ENCODE results near the gene AHNAK2.
A peak's percentile ranks its signal among the peaks of the same experiment; 100 is the strongest.

DNA sequence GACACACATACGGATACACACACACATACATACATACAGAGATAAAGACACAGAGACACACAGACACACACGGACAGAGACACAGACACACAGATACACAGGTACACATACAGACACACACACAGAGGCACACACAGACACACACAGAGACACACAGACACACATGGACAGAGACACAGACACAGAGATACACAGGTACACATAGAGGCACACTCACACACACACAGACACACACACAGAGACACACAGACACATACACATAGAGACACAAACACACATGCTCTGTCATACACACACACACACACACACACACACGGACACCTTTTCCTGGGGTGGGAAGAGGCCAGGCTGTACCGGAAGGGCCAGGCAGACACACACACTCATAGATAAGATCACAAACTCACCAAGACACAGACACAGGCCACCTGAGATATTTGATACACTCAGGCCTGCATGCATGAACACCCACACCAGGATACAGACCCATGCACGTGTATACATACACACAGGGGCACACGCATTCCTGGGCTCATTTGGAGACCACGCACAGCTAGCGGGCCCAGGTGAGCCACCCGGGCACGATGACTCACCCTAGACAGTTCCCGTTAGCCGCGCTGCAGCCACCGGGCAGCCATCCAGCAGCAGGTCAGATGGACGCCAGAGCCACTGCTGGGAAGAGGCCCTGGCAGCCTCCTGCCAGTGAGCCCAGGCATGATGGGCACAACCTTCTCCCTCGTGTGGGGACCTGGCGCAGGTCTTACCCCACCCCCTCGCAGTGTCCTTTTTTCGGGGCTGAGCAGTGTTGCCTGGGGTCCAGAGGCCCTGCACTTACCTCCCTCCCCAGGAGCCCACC, 1.8 kb upstream of the AHNAK2 start:
- TF ChIP-seq, protein P1, sequence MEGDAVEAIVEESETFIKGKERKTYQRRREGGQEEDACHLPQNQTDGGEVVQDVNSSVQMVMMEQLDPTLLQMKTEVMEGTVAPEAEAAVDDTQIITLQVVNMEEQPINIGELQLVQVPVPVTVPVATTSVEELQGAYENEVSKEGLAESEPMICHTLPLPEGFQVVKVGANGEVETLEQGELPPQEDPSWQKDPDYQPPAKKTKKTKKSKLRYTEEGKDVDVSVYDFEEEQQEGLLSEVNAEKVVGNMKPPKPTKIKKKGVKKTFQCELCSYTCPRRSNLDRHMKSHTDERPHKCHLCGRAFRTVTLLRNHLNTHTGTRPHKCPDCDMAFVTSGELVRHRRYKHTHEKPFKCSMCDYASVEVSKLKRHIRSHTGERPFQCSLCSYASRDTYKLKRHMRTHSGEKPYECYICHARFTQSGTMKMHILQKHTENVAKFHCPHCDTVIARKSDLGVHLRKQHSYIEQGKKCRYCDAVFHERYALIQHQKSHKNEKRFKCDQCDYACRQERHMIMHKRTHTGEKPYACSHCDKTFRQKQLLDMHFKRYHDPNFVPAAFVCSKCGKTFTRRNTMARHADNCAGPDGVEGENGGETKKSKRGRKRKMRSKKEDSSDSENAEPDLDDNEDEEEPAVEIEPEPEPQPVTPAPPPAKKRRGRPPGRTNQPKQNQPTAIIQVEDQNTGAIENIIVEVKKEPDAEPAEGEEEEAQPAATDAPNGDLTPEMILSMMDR (IDR thresholded peaks at IDR 0.05): no peak
- TF ChIP-seq POLR2AphosphoS5 (IDR thresholded peaks at IDR 0.05): peak in 2 of 3 donors; percentile 52 to 83
- no peak for TF ChIP-seq POLR2A (IDR thresholded peaks at IDR 0.05)
